ENCODE measurements around the gene MANEA.

MANEA gene

GRCh38 chr6:95545226-95545625 lies 32.1 kb upstream of the MANEA start (continued):
- TF ChIP-seq, protein P1, sequence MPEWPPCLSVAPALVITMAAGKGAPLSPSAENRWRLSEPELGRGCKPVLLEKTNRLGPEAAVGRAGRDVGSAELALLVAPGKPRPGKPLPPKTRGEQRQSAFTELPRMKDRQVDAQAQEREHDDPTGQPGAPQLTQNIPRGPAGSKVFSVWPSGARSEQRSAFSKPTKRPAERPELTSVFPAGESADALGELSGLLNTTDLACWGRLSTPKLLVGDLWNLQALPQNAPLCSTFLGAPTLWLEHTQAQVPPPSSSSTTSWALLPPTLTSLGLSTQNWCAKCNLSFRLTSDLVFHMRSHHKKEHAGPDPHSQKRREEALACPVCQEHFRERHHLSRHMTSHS (tag by site-specific recombination; IDR thresholded peaks at IDR 0.05) = no peak
- TF ChIP-seq TSHZ1 (tag by site-specific recombination; IDR thresholded peaks at IDR 0.05; ENCODE audit: borderline replicate concordance) = no peak
- TF ChIP-seq PRDM1 (tag by site-specific recombination; IDR thresholded peaks at IDR 0.05) = no peak
- no peak for TF ChIP-seq ZNF837 (tag by site-specific recombination; IDR thresholded peaks at IDR 0.05)

DNA sequence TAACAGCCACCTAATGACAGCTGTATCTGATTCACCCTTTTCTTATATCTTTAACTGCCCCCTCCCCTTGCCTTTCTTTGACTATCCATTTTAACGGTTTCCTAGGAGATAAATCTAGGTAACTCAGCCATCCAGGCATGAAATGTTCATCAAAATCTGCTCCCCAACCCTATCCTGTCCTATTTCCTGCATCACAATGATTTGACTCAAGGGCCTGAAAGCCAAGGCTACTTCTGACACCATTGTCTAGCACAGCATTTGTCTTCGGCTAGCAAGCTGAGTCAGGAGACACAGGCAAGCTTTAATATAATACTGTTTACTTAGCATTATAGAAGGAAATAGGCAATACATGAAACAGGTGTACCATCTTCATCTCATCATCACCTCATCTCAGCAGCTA lies 31.6 kb upstream of the MANEA start:
- ChIA-PET CTCF (interaction anchor here (0.7 kb wide), 1 partner anchor 234 kb away, joined by 3 read pairs; no protein-coding TSS in a partner anchor), POLR2A (no interaction called here)

More for the DNA sequence above, 31.6 kb upstream of the MANEA start:
- Histone ChIP-seq H3K4me1 (ENCODE audit: control insufficient read depth, insufficient read depth, low read length) (no peaks in the 10 kb centered on the region), H3K36me3 (ENCODE audit: control insufficient read depth in 2 of 2, insufficient read depth in 1 of 2, low read length in 2 of 2) (no peaks in the 10 kb centered on the region), H3K4me3 (ENCODE audit: low read depth, low read length) (no peak overlapping the region), H3K27ac (ENCODE audit: extremely low read depth, low read depth, low read length) (no peak overlapping the region), H3K9me3 (ENCODE audit: control insufficient read depth, insufficient read depth, low read depth, low read length) (no peaks in the 10 kb centered on the region)
- no peak for TF ChIP-seq ZNF571 (tag by site-specific recombination; IDR thresholded peaks at IDR 0.05)
- no peak for TF ChIP-seq ZNF837 (tag by site-specific recombination; IDR thresholded peaks at IDR 0.05)
- TF ChIP-seq ZNF621 (tag by site-specific recombination; IDR thresholded peaks at IDR 0.05) = no peak
- TF ChIP-seq SCRT1 (tag by site-specific recombination; IDR thresholded peaks at IDR 0.05; ENCODE audit: borderline replicate concordance) = no peak
- no peak for TF ChIP-seq GLIS2 (tag by site-specific recombination; IDR thresholded peaks at IDR 0.05)
- no peak for TF ChIP-seq OSR2 (tag by site-specific recombination; IDR thresholded peaks at IDR 0.05)
- TF ChIP-seq PRDM4 (tag by site-specific recombination; IDR thresholded peaks at IDR 0.05) = no peak
- TF ChIP-seq ZNF843 (tag by site-specific recombination; IDR thresholded peaks at IDR 0.05) = no peak
- no peak for TF ChIP-seq ZSCAN30 (tag by site-specific recombination; IDR thresholded peaks at IDR 0.05)
- no peak for TF ChIP-seq ZFP3 (tag by site-specific recombination; IDR thresholded peaks at IDR 0.05; ENCODE audit: low read depth)
- TF ChIP-seq WT1 (tag by site-specific recombination; IDR thresholded peaks at IDR 0.05) = no peak
- no peak for TF ChIP-seq SETDB1 (IDR thresholded peaks at IDR 0.05; ENCODE audit: insufficient read length, low read length)
- no peak for TF ChIP-seq HIC1 (tag by site-specific recombination; IDR thresholded peaks at IDR 0.05)
- TF ChIP-seq, protein P2, sequence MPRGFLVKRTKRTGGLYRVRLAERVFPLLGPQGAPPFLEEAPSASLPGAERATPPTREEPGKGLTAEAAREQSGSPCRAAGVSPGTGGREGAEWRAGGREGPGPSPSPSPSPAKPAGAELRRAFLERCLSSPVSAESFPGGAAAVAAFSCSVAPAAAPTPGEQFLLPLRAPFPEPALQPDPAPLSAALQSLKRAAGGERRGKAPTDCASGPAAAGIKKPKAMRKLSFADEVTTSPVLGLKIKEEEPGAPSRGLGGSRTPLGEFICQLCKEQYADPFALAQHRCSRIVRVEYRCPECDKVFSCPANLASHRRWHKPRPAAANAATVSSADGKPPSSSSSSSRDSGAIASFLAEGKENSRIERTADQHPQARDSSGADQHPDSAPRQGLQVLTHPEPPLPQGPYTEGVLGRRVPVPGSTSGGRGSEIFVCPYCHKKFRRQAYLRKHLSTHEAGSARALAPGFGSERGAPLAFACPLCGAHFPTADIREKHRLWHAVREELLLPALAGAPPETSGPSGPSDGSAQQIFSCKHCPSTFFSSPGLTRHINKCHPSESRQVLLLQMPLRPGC (tag by site-specific recombination; IDR thresholded peaks at IDR 0.05) = no peak
- no peak for TF ChIP-seq TSHZ1 (tag by site-specific recombination; IDR thresholded peaks at IDR 0.05; ENCODE audit: borderline replicate concordance)
- no peak for TF ChIP-seq HOXC10 (CRISPR knock-in tag; IDR thresholded peaks at IDR 0.05)
- TF ChIP-seq SP7 (tag by site-specific recombination; IDR thresholded peaks at IDR 0.05) = no peak

Data from HEK293 (cell line).